A549 (cell line): ENCODE results near the gene WDR35. TPM values are rescaled to one million over a fixed set of nuclear protein-coding genes. Genes with fewer than 3 reads are reported as not detected.

Source experiments
- ATAC-seq, 2 experiments: fragments of 200-7000 bp in 1 of 2; fragments of >200 bp in 1 of 2; cut with Nextera tagmentation in 1 of 2; cut with Tn5 transposase in 1 of 2; 3 replicates each; pipeline versions ENCODE4 v1.8.0 to v1.9.1; 2018 to 2020; ENCODE audit warnings: mild to moderate bottlenecking in 1 of 2, moderate library complexity in 1 of 2
- CTCF ChIA-PET: fragments of 300-600 bp; sonication (Branson Sonifier 250); formaldehyde crosslinking; extraction: SDS; loops from one replicate; lab custom pipeline; 2021; ENCODE audit warnings: antibody characterized with exemption, inconsistent platforms; lab: Yijun Ruan, JAX
- POLR2A ChIA-PET: fragments of 350-600 bp; formaldehyde crosslinking; extraction: SDS; loops from one replicate; lab custom pipeline; 2021; ENCODE audit warnings: antibody characterized with exemption, inconsistent platforms; lab: Yijun Ruan, JAX
- DNase-seq, 2 experiments: peaks; one replicate each; pipeline versions ENCODE4 v3.0.0 to v3.0.0-alpha.2; 2011 to 2016; ENCODE audit warnings: low read depth in 1 of 2, low spot score in 1 of 2
- FAIRE-seq: peaks from 2 replicates; lab custom pipeline; 2011; peaks lifted over from hg19 to GRCh38; lab: Jason Lieb, UNC
- H3K27ac ChIP-seq, 2 experiments: fragments of >200 bp; sonication (Bioruptor Twin); formaldehyde crosslinking; 3 replicates each; pipeline ENCODE4 v1.5.1; 2016 to 2017
- H3K4me1 ChIP-seq: fragments of >200 bp; sonication (Bioruptor Twin); formaldehyde crosslinking; 3 replicates; pipeline ENCODE4 v1.6.1; 2016
- H3K4me2 ChIP-seq: fragments of >200 bp; sonication (Bioruptor Twin); formaldehyde crosslinking; 3 replicates; pipeline ENCODE4 v1.6.1; 2016
- H3K4me3 ChIP-seq: fragments of >200 bp; sonication (Bioruptor Twin); formaldehyde crosslinking; 3 replicates; pipeline ENCODE4 v1.5.1; 2016
- H3K9me3 ChIP-seq: fragments of >200 bp; sonication (Bioruptor Twin); formaldehyde crosslinking; 3 replicates; pipeline ENCODE4 v1.6.1; 2016
- BHLHE40 ChIP-seq: IDR thresholded peaks from 2 replicates; pipeline ENCODE4 v1.6.1; 2012; ENCODE audit warnings: low read depth, low read length, inconsistent platforms
- CBX2 ChIP-seq: fragments of 200-600 bp; sonication (generic); IDR thresholded peaks from 2 replicates; pipeline ENCODE4 v1.6.1; 2016; ENCODE audit warnings: low read depth, mild to moderate bottlenecking, borderline replicate concordance
- CHD2 ChIP-seq: fragments of 150-350 bp; IDR thresholded peaks from 2 replicates; pipeline ENCODE4 v1.6.1; 2014; ENCODE audit warnings: low read length; ENCODE audit not compliant: partially characterized antibody
- EHF ChIP-seq: fragments of 250-450 bp; sonication (Bioruptor Pico); IDR thresholded peaks from 2 replicates; pipeline ENCODE4 v1.5.0; 2020; ENCODE audit warnings: mild to moderate bottlenecking
- EP300 ChIP-seq, 2 experiments: fragments of >200 bp; sonication (Bioruptor Twin); formaldehyde crosslinking; IDR thresholded peaks; 2 replicates in 1 of 2; 3 replicates in 1 of 2; pipeline ENCODE4 v1.6.1; 2016 to 2017
- ESRRA ChIP-seq: fragments of 150-350 bp; IDR thresholded peaks from 2 replicates; pipeline ENCODE4 v1.6.1; 2014; ENCODE audit warnings: mild to moderate bottlenecking, low read length, borderline replicate concordance
- GATA3 ChIP-seq: IDR thresholded peaks from 2 replicates; pipeline ENCODE4 v1.6.1; 2012; ENCODE audit warnings: borderline replicate concordance
- HEYL ChIP-seq: fragments of 250-450 bp; sonication (Bioruptor Pico); IDR thresholded peaks from 2 replicates; pipeline ENCODE4 v1.8.0; 2021; ENCODE audit warnings: mild to moderate bottlenecking, moderate library complexity
- HOXB13 ChIP-seq: fragments of 250-450 bp; sonication (Bioruptor Pico); IDR thresholded peaks from 2 replicates; pipeline ENCODE4 v1.5.0; 2020; ENCODE audit warnings: low read depth, mild to moderate bottlenecking, moderate library complexity
- JUN ChIP-seq, 2 experiments: fragments of >200 bp; sonication (Bioruptor Twin); formaldehyde crosslinking; IDR thresholded peaks; 2 replicates in 1 of 2; 3 replicates in 1 of 2; pipeline ENCODE4 v1.6.1; 2016 to 2017
- JUNB ChIP-seq: fragments of >200 bp; sonication (Bioruptor Twin); formaldehyde crosslinking; IDR thresholded peaks from 2 replicates; pipeline ENCODE4 v1.6.1; 2016
- KDM5A ChIP-seq: fragments of 200-600 bp; sonication (generic); IDR thresholded peaks from 2 replicates; pipeline ENCODE4 v1.6.1; 2016; ENCODE audit warnings: antibody characterized with exemption, mild to moderate bottlenecking
- NPAS2 ChIP-seq: fragments of 250-450 bp; sonication (Bioruptor Pico); IDR thresholded peaks from 2 replicates; pipeline ENCODE4 v1.8.0; 2022; ENCODE audit warnings: mild to moderate bottlenecking, moderate library complexity, borderline replicate concordance
- NR3C1 ChIP-seq: fragments of >200 bp; sonication (Bioruptor Twin); formaldehyde crosslinking; IDR thresholded peaks from 3 replicates; pipeline ENCODE4 v1.6.1; 2017
- PHF8 ChIP-seq: fragments of 200-600 bp; sonication (generic); IDR thresholded peaks from 2 replicates; pipeline ENCODE4 v1.6.1; 2016; ENCODE audit warnings: low read depth, mild to moderate bottlenecking, antibody characterized with exemption, moderate library complexity, borderline replicate concordance
- POLR2A ChIP-seq: IDR thresholded peaks from 2 replicates; pipeline ENCODE4 v1.6.1; 2012; ENCODE audit warnings: mild to moderate bottlenecking, low read length
- RARB ChIP-seq: fragments of 250-450 bp; sonication (Bioruptor Pico); IDR thresholded peaks from 2 replicates; pipeline ENCODE4 v1.8.0; 2021; ENCODE audit warnings: mild to moderate bottlenecking, moderate library complexity
- RCOR1 ChIP-seq: fragments of 150-350 bp; IDR thresholded peaks from 2 replicates; pipeline ENCODE4 v1.6.1; 2014; ENCODE audit warnings: antibody characterized with exemption, low read length, low read depth
- TFCP2L1 ChIP-seq: fragments of 250-450 bp; sonication (Bioruptor Pico); IDR thresholded peaks from 2 replicates; pipeline ENCODE4 v1.5.0; 2021; ENCODE audit warnings: mild to moderate bottlenecking
- ZFP36 ChIP-seq: fragments of 450-650 bp; IDR thresholded peaks from 2 replicates; pipeline ENCODE4 v1.6.1; 2014; ENCODE audit warnings: borderline replicate concordance; ENCODE audit not compliant: partially characterized antibody
- ZNF302 ChIP-seq: fragments of 250-450 bp; sonication (Bioruptor Pico); IDR thresholded peaks from 2 replicates; pipeline ENCODE4 v1.9.0; 2021; ENCODE audit warnings: inconsistent platforms, mild to moderate bottlenecking, moderate library complexity
- WGBS: methylation state at CpG from one replicate; pipeline ENCODE4 v1.1.6; 2017; ENCODE audit errors: missing lambda C conversion rate; 5-methylcytosine and 5-hydroxymethylcytosine counted together
- polyA plus RNA-seq, 4 experiments: library from polyadenylated mRNA; depleted of rRNA in 3 of 4; stranded (reverse); fragments of >200 nt; fragmentation: RNase III in 1 of 4; extraction: RNeasy Plus Mini Kit Qiagen cat#74134 plus additional on column Dnase treatment in 1 of 4; gene quantifications; 2 replicates in 3 of 4; 3 replicates in 1 of 4; pipeline ENCODE4 v1.2.3, GENCODE V29; 2011 to 2017
- TF ChIP-seq, protein P1 (sequence below): fragments of 200-600 bp; sonication (generic); IDR thresholded peaks from 2 replicates; pipeline ENCODE4 v1.6.1; 2016; ENCODE audit warnings: antibody characterized with exemption, mild to moderate bottlenecking, moderate library complexity
- TF ChIP-seq, protein P2 (sequence below): IDR thresholded peaks from 2 replicates; pipeline ENCODE4 v1.6.1; 2012
- TF ChIP-seq, protein P3 (sequence below): fragments of >200 bp; sonication (Bioruptor Twin); formaldehyde crosslinking; IDR thresholded peaks from 2 replicates; pipeline ENCODE4 v1.6.1; 2016
- TF ChIP-seq, protein P4 (sequence below): IDR thresholded peaks from 2 replicates; pipeline ENCODE4 v1.6.1; 2012; ENCODE audit warnings: low read depth, borderline replicate concordance
- TF ChIP-seq, protein P5 (sequence below): fragments of 450-650 bp; IDR thresholded peaks from 2 replicates; pipeline ENCODE4 v1.6.1; 2014; ENCODE audit warnings: antibody characterized with exemption
- TF ChIP-seq, protein P6 (sequence below): fragments of 150-350 bp; IDR thresholded peaks from 2 replicates; pipeline ENCODE4 v1.6.1; 2014; ENCODE audit warnings: low read depth, mild to moderate bottlenecking, low read length

The WDR35 gene
- polyA plus RNA-seq, 2 of the 4 experiments (the other 2 are of a cell fraction), result 12.1 to 28.5 TPM

DNA sequence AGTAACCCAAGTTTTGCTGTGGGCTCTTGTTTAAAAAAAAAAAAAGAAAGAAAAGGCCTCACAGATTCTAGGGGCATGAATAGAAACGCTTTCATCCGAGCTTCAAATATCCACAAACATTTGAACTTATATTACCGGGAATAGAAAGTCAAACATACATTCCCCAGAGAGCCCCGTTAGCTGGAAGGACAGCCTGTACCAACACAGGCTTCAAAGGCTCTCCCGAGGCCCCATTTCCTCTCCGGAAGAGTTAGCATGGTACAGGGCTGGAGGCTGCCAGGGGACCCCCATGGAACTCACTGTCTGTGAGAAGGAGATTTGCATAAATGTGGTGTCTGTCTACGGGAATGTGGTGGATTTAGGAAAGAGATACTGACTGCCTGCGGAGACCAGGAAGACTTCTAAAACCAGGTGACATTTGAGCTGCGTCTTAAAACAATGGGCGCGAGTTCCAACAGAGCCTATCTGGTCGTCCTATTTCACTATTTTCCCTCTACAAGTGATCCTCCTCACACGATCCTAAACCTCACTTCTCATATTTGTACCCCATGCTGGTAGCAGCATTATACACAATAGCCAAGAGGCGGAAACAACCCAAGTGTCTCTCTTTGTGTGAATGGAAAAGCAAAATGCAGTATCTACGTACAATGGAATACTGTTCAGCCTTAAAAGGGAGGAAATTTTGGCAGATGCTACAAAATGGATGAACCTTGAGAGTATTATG, 23.4 kb upstream of the WDR35 start:
- no peak for TF ChIP-seq KDM5A
- TF ChIP-seq NR3C1, result no peak
- TF ChIP-seq RCOR1, result no peak
- no peak for TF ChIP-seq EP300 (IDR thresholded peaks at IDR 0.05)
- TF ChIP-seq, protein P1, sequence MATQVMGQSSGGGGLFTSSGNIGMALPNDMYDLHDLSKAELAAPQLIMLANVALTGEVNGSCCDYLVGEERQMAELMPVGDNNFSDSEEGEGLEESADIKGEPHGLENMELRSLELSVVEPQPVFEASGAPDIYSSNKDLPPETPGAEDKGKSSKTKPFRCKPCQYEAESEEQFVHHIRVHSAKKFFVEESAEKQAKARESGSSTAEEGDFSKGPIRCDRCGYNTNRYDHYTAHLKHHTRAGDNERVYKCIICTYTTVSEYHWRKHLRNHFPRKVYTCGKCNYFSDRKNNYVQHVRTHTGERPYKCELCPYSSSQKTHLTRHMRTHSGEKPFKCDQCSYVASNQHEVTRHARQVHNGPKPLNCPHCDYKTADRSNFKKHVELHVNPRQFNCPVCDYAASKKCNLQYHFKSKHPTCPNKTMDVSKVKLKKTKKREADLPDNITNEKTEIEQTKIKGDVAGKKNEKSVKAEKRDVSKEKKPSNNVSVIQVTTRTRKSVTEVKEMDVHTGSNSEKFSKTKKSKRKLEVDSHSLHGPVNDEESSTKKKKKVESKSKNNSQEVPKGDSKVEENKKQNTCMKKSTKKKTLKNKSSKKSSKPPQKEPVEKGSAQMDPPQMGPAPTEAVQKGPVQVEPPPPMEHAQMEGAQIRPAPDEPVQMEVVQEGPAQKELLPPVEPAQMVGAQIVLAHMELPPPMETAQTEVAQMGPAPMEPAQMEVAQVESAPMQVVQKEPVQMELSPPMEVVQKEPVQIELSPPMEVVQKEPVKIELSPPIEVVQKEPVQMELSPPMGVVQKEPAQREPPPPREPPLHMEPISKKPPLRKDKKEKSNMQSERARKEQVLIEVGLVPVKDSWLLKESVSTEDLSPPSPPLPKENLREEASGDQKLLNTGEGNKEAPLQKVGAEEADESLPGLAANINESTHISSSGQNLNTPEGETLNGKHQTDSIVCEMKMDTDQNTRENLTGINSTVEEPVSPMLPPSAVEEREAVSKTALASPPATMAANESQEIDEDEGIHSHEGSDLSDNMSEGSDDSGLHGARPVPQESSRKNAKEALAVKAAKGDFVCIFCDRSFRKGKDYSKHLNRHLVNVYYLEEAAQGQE, result no peak
- no peak for TF ChIP-seq BHLHE40
- no peak for TF ChIP-seq CBX2
- no peak for TF ChIP-seq JUN (IDR thresholded peaks at IDR 0.05)
- no peak for TF ChIP-seq TFCP2L1 (CRISPR knock-in tag)
- no peak for TF ChIP-seq NPAS2 (CRISPR knock-in tag)
- no peak for TF ChIP-seq POLR2A
- TF ChIP-seq JUNB, result no peak
- TF ChIP-seq ZFP36, result no peak
- no peak for TF ChIP-seq HEYL (CRISPR knock-in tag)
- TF ChIP-seq ESRRA, result no peak
- ATAC-seq (0 out of 6 replicates have a peak, but pooled peaks of 1 of the 2 experiments have one; percentile 6), DNase-seq (no peak), FAIRE-seq (no peak)
- POLR2A ChIA-PET, result interaction anchor here (0.5 to 1.9 kb wide), 4 partner anchors 23 to 39 kb away, joined by 3 to 9 read pairs (median 5); partner anchors contain the start of genes LAPTM4A and WDR35
- Histone ChIP-seq H3K9me3 (peaks cover 10% of the 10 kb centered on the region), H3K27ac (peak overlapping the region; percentile 84 to 93), H3K4me3 (peak overlapping the region; percentile 65), H3K4me1 (peaks cover 25% of the 10 kb centered on the region; the same call in 2 of the 3 replicates), H3K4me2 (peak overlapping the region; percentile 84)
- CTCF ChIA-PET, result interaction anchor here (0.6 to 8.6 kb wide), 18 partner anchors 11 to 492 kb away, joined by 3 to 146 read pairs (median 12); partner anchors contain the start of gene LAPTM4A
- 81% methylated on average over 15 of the region's 15 CpGs for WGBS

DNA sequence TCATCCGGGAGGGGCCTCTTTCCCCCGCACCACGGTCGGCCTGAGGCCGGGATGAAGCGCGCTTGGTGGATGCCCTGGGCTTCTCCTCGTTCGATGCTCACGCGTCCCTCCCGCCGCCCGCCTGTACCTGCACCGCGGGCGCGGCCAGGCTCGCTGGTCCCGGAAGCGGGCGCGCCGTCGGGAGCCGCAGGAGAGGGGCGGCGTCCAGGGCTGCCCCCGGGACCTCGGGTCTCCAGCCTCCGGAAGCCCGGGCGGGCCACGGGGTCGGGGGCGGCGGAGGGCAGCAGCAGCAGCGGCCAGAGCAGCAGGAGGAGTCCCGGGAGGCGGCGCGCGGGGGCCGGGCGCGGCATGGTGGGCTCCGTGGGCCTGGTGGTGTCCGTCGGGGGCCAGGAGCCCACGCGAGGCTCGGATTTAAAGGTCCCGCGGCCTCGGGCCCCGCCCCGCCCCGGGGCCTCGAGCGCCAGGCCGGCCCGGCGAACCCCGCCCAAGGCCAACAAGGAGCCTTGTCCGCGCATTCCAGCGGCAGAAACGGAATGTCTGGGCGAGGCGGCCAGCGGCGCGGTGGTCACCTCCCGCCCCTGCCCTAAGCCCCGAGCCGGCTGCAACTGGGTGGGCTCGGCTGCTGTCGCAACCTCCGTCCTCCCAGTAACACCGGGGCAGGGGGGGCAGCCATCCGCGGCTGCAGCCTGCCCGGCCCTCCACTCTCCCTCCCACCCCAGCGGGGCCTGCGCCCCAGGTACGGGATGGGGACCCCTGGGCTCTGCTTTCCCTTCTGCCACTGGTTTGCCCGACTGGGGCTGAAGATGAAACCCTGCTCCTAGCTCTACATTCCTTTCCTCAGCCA, 22.6 kb upstream of the WDR35 start, which contains the start of gene MATN3:
Gene MATN3 (minus strand): TSS at position 387 of the 844 bp plus-strand sequence. CDS start 37 bp downstream, at position 350.
- peak; percentile 59 to 65 for DNase-seq
- peak; percentile 82 to 83 for ATAC-seq
- H3K27ac ChIP-seq, result peak within 1 kb of the TSS; percentile 84 to 93
- ChIA-PET POLR2A (interaction anchor here (0.5 to 1.9 kb wide), 4 partner anchors 23 to 39 kb away, joined by 3 to 9 read pairs (median 5); partner anchors contain the start of genes LAPTM4A and WDR35), CTCF (interaction anchor here (0.6 to 8.6 kb wide), 11 partner anchors 22 to 493 kb away, joined by 4 to 146 read pairs (median 5); no protein-coding TSS in a partner anchor)
- WGBS, result 18% methylated on average over 26 of the region's 87 CpGs
- H3K9me3 ChIP-seq, result peaks cover 10% of the 10 kb centered on the region
- peak within 1 kb of the TSS; percentile 65 for H3K4me3 ChIP-seq
- FAIRE-seq, result no peak
- H3K4me2 ChIP-seq, result peak within 1 kb of the TSS; percentile 84
- H3K4me1 ChIP-seq, result peaks cover 27% of the 10 kb centered on the region; the same call in 2 of the 3 replicates
- 0 out of 2 replicates have a peak, but pooled peaks have one; percentile 5 for TF ChIP-seq GATA3
- no peak for TF ChIP-seq EP300 (IDR thresholded peaks at IDR 0.05)
- no peak for TF ChIP-seq EHF (CRISPR knock-in tag)
- TF ChIP-seq, protein P2, sequence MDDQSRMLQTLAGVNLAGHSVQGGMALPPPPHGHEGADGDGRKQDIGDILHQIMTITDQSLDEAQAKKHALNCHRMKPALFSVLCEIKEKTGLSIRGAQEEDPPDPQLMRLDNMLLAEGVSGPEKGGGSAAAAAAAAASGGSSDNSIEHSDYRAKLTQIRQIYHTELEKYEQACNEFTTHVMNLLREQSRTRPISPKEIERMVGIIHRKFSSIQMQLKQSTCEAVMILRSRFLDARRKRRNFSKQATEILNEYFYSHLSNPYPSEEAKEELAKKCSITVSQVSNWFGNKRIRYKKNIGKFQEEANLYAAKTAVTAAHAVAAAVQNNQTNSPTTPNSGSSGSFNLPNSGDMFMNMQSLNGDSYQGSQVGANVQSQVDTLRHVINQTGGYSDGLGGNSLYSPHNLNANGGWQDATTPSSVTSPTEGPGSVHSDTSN, result no peak
- no peak for TF ChIP-seq CHD2
- TF ChIP-seq HOXB13 (CRISPR knock-in tag), result no peak
- TF ChIP-seq PHF8, result peak; percentile 6; the same call in 1 of the 2 replicates
- TF ChIP-seq, protein P3, sequence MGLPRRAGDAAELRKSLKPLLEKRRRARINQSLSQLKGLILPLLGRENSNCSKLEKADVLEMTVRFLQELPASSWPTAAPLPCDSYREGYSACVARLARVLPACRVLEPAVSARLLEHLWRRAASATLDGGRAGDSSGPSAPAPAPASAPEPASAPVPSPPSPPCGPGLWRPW, result no peak
- TF ChIP-seq, protein P4, sequence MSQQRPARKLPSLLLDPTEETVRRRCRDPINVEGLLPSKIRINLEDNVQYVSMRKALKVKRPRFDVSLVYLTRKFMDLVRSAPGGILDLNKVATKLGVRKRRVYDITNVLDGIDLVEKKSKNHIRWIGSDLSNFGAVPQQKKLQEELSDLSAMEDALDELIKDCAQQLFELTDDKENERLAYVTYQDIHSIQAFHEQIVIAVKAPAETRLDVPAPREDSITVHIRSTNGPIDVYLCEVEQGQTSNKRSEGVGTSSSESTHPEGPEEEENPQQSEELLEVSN, result peak; percentile 62
- TF ChIP-seq, protein P5, sequence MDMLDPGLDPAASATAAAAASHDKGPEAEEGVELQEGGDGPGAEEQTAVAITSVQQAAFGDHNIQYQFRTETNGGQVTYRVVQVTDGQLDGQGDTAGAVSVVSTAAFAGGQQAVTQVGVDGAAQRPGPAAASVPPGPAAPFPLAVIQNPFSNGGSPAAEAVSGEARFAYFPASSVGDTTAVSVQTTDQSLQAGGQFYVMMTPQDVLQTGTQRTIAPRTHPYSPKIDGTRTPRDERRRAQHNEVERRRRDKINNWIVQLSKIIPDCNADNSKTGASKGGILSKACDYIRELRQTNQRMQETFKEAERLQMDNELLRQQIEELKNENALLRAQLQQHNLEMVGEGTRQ, result no peak
- TF ChIP-seq BHLHE40, result no peak
- no peak for TF ChIP-seq ZNF302 (CRISPR knock-in tag)
- TF ChIP-seq KDM5A, result no peak
- TF ChIP-seq, protein P6, sequence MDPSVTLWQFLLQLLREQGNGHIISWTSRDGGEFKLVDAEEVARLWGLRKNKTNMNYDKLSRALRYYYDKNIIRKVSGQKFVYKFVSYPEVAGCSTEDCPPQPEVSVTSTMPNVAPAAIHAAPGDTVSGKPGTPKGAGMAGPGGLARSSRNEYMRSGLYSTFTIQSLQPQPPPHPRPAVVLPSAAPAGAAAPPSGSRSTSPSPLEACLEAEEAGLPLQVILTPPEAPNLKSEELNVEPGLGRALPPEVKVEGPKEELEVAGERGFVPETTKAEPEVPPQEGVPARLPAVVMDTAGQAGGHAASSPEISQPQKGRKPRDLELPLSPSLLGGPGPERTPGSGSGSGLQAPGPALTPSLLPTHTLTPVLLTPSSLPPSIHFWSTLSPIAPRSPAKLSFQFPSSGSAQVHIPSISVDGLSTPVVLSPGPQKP, result no peak
- no peak for TF ChIP-seq RARB (CRISPR knock-in tag)
